OCI-LY1 (cell line): ENCODE results near the gene LRRC8B.

ENCODE experiments used
- H2AFZ ChIP-seq: fragments of 200-600 bp; sonication (generic), shearing (Covaris generic); 2 replicates; pipeline ENCODE4 v1.6.0; 2014; ENCODE audit warnings: antibody characterized with exemption, mild to moderate bottlenecking, low read length
- H3F3A ChIP-seq: fragments of 200-600 bp; sonication (generic), shearing (Covaris generic); 2 replicates; pipeline ENCODE4 v1.6.0; 2014; ENCODE audit warnings: mild to moderate bottlenecking, antibody characterized with exemption, low read length, moderate library complexity; ENCODE audit not compliant: insufficient read depth
- H3K27ac ChIP-seq: fragments of 200-600 bp; sonication (generic); 2 replicates; pipeline ENCODE4 v1.5.1; 2014; ENCODE audit warnings: low read length, mixed run types, mild to moderate bottlenecking, low read depth; ENCODE audit not compliant: poor library complexity, severe bottlenecking
- H3K27me3 ChIP-seq: fragments of 200-600 bp; sonication (generic); 2 replicates; pipeline ENCODE4 v1.6.0; 2014; ENCODE audit warnings: antibody characterized with exemption, mild to moderate bottlenecking, low read length, moderate library complexity; ENCODE audit not compliant: insufficient read depth
- H3K36me3 ChIP-seq: fragments of 200-600 bp; sonication (generic); 2 replicates; pipeline ENCODE4 v1.6.1; 2014; ENCODE audit warnings: mild to moderate bottlenecking, antibody characterized with exemption, low read length, moderate library complexity, mixed read lengths; ENCODE audit not compliant: insufficient read depth
- H3K4me1 ChIP-seq: fragments of 200-600 bp; sonication (generic); 2 replicates; pipeline ENCODE4 v1.5.1; 2014; ENCODE audit warnings: mild to moderate bottlenecking, low read length, moderate library complexity; ENCODE audit not compliant: insufficient read depth, severe bottlenecking
- H3K4me2 ChIP-seq: fragments of 200-600 bp; sonication (generic), shearing (Covaris generic); 2 replicates; pipeline ENCODE4 v1.6.1; 2014; ENCODE audit warnings: low read length
- H3K4me3 ChIP-seq: fragments of 200-600 bp; sonication (generic); 2 replicates; pipeline ENCODE4 v1.5.1; 2014; ENCODE audit warnings: low read length, low read depth, mild to moderate bottlenecking, mixed read lengths; ENCODE audit not compliant: poor library complexity, severe bottlenecking
- H3K79me2 ChIP-seq: fragments of 200-600 bp; shearing (Covaris generic); 2 replicates; pipeline ENCODE4 v1.6.1; 2016; ENCODE audit warnings: mixed run types, low read length, mixed read lengths; ENCODE audit not compliant: insufficient read depth
- H3K9ac ChIP-seq: fragments of 200-600 bp; sonication (generic), shearing (Covaris generic); 2 replicates; pipeline ENCODE4 v1.6.1; 2014; ENCODE audit warnings: mild to moderate bottlenecking, low read length, mixed read lengths
- H3K9me2 ChIP-seq: fragments of 200-600 bp; sonication (generic), shearing (Covaris generic); 2 replicates; pipeline ENCODE4 v1.6.1; 2014; ENCODE audit warnings: low read depth, mild to moderate bottlenecking, low read length, mixed read lengths
- H3K9me3 ChIP-seq: fragments of 200-600 bp; shearing (Covaris generic); 2 replicates; pipeline ENCODE4 v1.6.1; 2014; ENCODE audit warnings: low read length, mixed read lengths
- H4K20me1 ChIP-seq: fragments of 200-600 bp; sonication (generic), shearing (Covaris generic); 2 replicates; pipeline ENCODE4 v1.6.0; 2016; ENCODE audit warnings: mild to moderate bottlenecking, low read length; ENCODE audit not compliant: insufficient read depth
- EZH2 ChIP-seq: fragments of 200-600 bp; sonication (generic), shearing (Covaris generic); IDR thresholded peaks from 2 replicates; pipeline ENCODE4 v1.8.0; 2017; ENCODE audit warnings: borderline replicate concordance, mixed run types, mild to moderate bottlenecking, antibody characterized with exemption, low read length, moderate library complexity, mixed read lengths
- TF ChIP-seq, protein P1 (sequence below): fragments of 200-600 bp; sonication (generic), shearing (Covaris generic); IDR thresholded peaks from 2 replicates; pipeline ENCODE4 v1.5.1; 2017; ENCODE audit warnings: mild to moderate bottlenecking, antibody characterized with exemption, low read length, moderate library complexity, mixed read lengths

LRRC8B gene

DNA sequence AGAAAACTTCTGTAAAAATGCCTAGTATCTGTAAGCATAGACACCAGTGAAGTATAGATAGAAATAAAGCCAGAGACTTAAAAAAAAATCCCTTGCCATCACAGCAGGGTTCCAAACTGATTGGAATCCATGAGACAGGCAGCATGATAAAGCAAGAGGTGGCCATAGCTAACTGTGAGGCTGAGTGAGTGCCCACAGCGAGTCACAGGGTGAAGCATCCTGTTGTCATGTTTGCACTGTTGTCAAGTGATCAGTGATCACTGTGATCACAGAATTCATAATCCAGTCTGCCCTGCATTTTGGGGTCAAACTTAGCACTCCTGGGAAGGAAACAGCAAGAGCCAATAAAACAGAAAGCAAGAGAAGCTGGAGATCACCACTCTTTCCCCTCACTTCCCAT lies 33.3 kb downstream of the LRRC8B start:
- no peak for TF ChIP-seq EZH2
- TF ChIP-seq, protein P1, sequence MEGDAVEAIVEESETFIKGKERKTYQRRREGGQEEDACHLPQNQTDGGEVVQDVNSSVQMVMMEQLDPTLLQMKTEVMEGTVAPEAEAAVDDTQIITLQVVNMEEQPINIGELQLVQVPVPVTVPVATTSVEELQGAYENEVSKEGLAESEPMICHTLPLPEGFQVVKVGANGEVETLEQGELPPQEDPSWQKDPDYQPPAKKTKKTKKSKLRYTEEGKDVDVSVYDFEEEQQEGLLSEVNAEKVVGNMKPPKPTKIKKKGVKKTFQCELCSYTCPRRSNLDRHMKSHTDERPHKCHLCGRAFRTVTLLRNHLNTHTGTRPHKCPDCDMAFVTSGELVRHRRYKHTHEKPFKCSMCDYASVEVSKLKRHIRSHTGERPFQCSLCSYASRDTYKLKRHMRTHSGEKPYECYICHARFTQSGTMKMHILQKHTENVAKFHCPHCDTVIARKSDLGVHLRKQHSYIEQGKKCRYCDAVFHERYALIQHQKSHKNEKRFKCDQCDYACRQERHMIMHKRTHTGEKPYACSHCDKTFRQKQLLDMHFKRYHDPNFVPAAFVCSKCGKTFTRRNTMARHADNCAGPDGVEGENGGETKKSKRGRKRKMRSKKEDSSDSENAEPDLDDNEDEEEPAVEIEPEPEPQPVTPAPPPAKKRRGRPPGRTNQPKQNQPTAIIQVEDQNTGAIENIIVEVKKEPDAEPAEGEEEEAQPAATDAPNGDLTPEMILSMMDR, result no peak
- Histone ChIP-seq H3K9me2 (no peaks in the 10 kb centered on the region), H3K79me2 (peaks cover 7% of the 10 kb centered on the region), H2AFZ (no peak overlapping the region), H3K27me3 (no peaks in the 10 kb centered on the region), H3K9ac (no peak overlapping the region), H3K27ac (no peak overlapping the region), H3F3A (no peaks in the 10 kb centered on the region), H3K4me1 (peaks cover 11% of the 10 kb centered on the region), H3K4me3 (no peak overlapping the region), H4K20me1 (no peaks in the 10 kb centered on the region), H3K4me2 (no peak overlapping the region), H3K9me3 (0 out of 2 replicates have a peak, but pooled peaks cover 2% of the 10 kb centered on the region), H3K36me3 (peaks cover 24% of the 10 kb centered on the region; the same call in 1 of the 2 replicates)

- H3K4me1 ChIP-seq, result peaks cover 21% of the 10 kb centered on the region
- no peak overlapping the region for H3K4me3 ChIP-seq
- TF ChIP-seq, protein P1, result no peak
- no peak for TF ChIP-seq EZH2
Observed at GRCh38 chr1:89563957-89564604, 39.5 kb downstream of the LRRC8B start.

DNA sequence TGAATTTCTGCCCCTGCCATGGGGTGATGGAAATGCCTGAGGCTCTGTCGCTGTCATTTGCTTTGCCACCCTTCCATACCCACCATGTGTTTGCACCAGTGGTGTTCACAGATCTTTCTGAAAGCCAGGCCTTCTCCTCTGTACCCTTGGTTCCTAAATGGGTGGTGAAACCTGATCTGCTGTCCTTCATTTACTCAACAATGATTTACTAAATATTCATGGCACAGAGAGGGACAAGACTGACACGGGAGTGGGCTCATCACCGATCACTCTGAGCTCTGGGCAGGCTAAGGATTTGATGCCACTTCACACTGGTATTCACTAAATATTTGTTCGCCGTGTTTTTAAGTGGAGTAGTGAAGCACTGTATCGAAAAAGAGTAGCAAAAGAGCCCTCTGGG lies 40.9 kb downstream of the LRRC8B start:
- no peaks in the 10 kb centered on the region for H4K20me1 ChIP-seq
- TF ChIP-seq, protein P1, result no peak
- no peak for TF ChIP-seq EZH2

More at GRCh38 chr1:89563957-89564604, 39.5 kb downstream of the LRRC8B start:
- no peak overlapping the region for H3K9ac ChIP-seq
- no peaks in the 10 kb centered on the region for H4K20me1 ChIP-seq
- H3K27me3 ChIP-seq, result no peaks in the 10 kb centered on the region
- no peak overlapping the region for H3K4me2 ChIP-seq
- no peaks in the 10 kb centered on the region for H3K9me2 ChIP-seq
- no peak overlapping the region for H2AFZ ChIP-seq
- no peaks in the 10 kb centered on the region for H3F3A ChIP-seq
- 0 out of 2 replicates have a peak, but pooled peaks cover 2% of the 10 kb centered on the region for H3K9me3 ChIP-seq
- peaks cover 15% of the 10 kb centered on the region for H3K79me2 ChIP-seq
- H3K27ac ChIP-seq, result no peak overlapping the region
- H3K36me3 ChIP-seq, result peaks cover 18% of the 10 kb centered on the region

More for the DNA sequence above, 40.9 kb downstream of the LRRC8B start:
- Histone ChIP-seq H3K27ac (no peak overlapping the region), H3K4me1 (peaks cover 21% of the 10 kb centered on the region), H3K9ac (no peak overlapping the region), H3K9me2 (no peaks in the 10 kb centered on the region), H2AFZ (no peak overlapping the region), H3K4me3 (no peak overlapping the region), H3K36me3 (peaks cover 28% of the 10 kb centered on the region), H3K9me3 (no peaks in the 10 kb centered on the region), H3K79me2 (peaks cover 15% of the 10 kb centered on the region), H3K27me3 (no peaks in the 10 kb centered on the region), H3K4me2 (no peak overlapping the region), H3F3A (no peaks in the 10 kb centered on the region)
